HL-60 (cell line): Measurements from ENCODE around the gene CDH3.

ENCODE experiments used
- DNase-seq, 2 experiments: peaks; one replicate each; pipeline ENCODE4 v3.0.0-alpha.2; 2010 to 2020; ENCODE audit warnings: low read depth in 1 of 2, low spot score in 1 of 2
- H3K27ac ChIP-seq: fragments of 250-450 bp; sonication (Bioruptor Pico); replicated peaks from 2 replicates; pipeline ENCODE4 v1.5.1; 2020; ENCODE audit warnings: mild to moderate bottlenecking, moderate library complexity
- H3K27me3 ChIP-seq: fragments of 250-450 bp; sonication (Bioruptor Pico); 2 replicates; pipeline ENCODE4 v1.5.1; 2021; ENCODE audit warnings: mild to moderate bottlenecking, moderate library complexity; ENCODE audit not compliant: insufficient read depth, poor library complexity, severe bottlenecking
- H3K4me3 ChIP-seq: replicated peaks from 2 replicates; pipeline ENCODE4 v1.5.1; 2011; ENCODE audit warnings: mild to moderate bottlenecking, control low read depth, low read length; ENCODE audit not compliant: insufficient read depth
- CTCF ChIP-seq: IDR thresholded peaks from one replicate; pipeline ENCODE4 v1.5.1; 2011; ENCODE audit warnings: low read length, control low read depth, inconsistent platforms; ENCODE audit not compliant: insufficient read depth
- GABPA ChIP-seq: IDR thresholded peaks from 2 replicates; pipeline ENCODE4 v1.6.1; 2012; ENCODE audit warnings: low read depth
- POLR2AphosphoS5 ChIP-seq: IDR thresholded peaks from 2 replicates; pipeline ENCODE4 v1.6.1; 2012; ENCODE audit warnings: low read depth
- SPI1 ChIP-seq: IDR thresholded peaks from 2 replicates; pipeline ENCODE4 v1.6.1; 2012; ENCODE audit warnings: low read depth, mild to moderate bottlenecking, borderline replicate concordance
- TF ChIP-seq, protein P1 (sequence below): IDR thresholded peaks from 2 replicates; pipeline ENCODE4 v1.6.1; 2012; ENCODE audit warnings: low read depth; ENCODE audit not compliant: insufficient replicate concordance

Gene CDH3

GRCh38 chr16:68724797-68725196 lies 79.7 kb downstream of the CDH3 start:
- no peaks in the 10 kb centered on the region for H3K27me3 ChIP-seq
- H3K4me3 ChIP-seq = no peak overlapping the region
- H3K27ac ChIP-seq = no peak overlapping the region
- TF ChIP-seq, protein P1, sequence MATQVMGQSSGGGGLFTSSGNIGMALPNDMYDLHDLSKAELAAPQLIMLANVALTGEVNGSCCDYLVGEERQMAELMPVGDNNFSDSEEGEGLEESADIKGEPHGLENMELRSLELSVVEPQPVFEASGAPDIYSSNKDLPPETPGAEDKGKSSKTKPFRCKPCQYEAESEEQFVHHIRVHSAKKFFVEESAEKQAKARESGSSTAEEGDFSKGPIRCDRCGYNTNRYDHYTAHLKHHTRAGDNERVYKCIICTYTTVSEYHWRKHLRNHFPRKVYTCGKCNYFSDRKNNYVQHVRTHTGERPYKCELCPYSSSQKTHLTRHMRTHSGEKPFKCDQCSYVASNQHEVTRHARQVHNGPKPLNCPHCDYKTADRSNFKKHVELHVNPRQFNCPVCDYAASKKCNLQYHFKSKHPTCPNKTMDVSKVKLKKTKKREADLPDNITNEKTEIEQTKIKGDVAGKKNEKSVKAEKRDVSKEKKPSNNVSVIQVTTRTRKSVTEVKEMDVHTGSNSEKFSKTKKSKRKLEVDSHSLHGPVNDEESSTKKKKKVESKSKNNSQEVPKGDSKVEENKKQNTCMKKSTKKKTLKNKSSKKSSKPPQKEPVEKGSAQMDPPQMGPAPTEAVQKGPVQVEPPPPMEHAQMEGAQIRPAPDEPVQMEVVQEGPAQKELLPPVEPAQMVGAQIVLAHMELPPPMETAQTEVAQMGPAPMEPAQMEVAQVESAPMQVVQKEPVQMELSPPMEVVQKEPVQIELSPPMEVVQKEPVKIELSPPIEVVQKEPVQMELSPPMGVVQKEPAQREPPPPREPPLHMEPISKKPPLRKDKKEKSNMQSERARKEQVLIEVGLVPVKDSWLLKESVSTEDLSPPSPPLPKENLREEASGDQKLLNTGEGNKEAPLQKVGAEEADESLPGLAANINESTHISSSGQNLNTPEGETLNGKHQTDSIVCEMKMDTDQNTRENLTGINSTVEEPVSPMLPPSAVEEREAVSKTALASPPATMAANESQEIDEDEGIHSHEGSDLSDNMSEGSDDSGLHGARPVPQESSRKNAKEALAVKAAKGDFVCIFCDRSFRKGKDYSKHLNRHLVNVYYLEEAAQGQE = no peak
- TF ChIP-seq GABPA (no peak), SPI1 (no peak), CTCF (no peak), POLR2AphosphoS5 (no peak)
- DNase-seq = no peak

DNA sequence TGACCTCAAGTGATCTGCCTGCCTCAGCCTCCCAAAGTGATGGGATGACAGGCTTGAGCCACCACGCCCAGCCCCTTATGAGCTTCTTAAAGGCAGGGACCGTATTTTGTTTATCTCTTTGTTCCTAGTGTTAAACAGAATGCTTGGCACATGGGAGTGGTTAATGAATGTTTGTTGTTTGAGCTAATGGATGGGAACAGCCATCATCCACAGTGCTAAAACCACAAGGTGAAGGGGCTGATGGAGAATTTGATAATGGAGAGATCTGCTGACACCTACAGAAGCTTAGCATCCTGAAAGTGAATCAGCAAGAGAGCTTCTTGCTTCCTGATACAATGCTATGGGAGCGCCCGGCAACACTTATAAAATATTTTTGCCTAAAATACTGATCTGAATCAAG lies 83.4 kb downstream of the CDH3 start:
- DNase-seq = no peak
- TF ChIP-seq, protein P1 = no peak
- TF ChIP-seq CTCF (no peak), SPI1 (no peak), POLR2AphosphoS5 (no peak), GABPA (no peak)

GRCh38 chr16:68731637-68732036 lies 86.5 kb downstream of the CDH3 start:
- TF ChIP-seq CTCF (no peak), GABPA (no peak), SPI1 (no peak)
- no peaks in the 10 kb centered on the region for H3K27me3 ChIP-seq
- no peak overlapping the region for H3K27ac ChIP-seq
- H3K4me3 ChIP-seq = no peak overlapping the region
- DNase-seq = no peak

More for the DNA sequence above, 83.4 kb downstream of the CDH3 start:
- Histone ChIP-seq H3K4me3 (no peak overlapping the region), H3K27me3 (no peaks in the 10 kb centered on the region), H3K27ac (no peak overlapping the region)

DNA sequence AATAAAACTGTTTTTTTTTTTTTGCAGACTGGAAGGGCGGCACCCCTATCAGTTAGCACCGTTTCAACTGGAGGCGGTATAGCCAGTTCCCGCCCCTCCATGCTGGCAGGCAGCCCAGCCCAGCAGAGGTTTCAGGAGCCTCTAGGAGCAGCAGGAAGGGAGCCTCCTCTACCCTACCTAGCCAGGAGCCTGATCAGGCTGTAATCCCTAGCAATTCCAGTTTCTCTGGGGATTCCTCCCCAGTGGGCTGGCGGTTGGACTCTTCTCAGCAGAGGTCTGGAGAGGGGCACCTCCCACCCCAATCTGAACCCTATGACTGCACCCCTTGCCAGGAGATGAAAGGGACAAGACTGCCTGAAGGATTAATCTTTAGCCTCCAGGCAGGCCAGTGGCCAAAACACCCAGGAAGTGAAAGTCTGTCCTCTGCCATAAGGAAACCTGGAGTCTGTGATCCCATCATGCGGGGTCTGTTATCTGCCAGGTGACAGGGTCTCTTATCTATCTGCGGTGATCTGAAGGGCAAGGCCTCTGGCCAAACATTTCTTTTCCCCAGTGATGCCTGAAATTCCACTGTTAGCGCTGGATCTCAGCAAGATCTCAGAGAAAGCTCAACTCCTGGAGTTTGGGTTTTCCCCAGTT lies 87.1 kb downstream of the CDH3 start:
- no peak for TF ChIP-seq GABPA
- TF ChIP-seq, protein P1 = no peak
- TF ChIP-seq SPI1 = no peak
- no peak for TF ChIP-seq POLR2AphosphoS5
- no peak for TF ChIP-seq CTCF
- no peak overlapping the region for H3K27ac ChIP-seq
- no peaks in the 10 kb centered on the region for H3K27me3 ChIP-seq
- H3K4me3 ChIP-seq = no peak overlapping the region
- no peak for DNase-seq
